Mucosa of descending colon (tissue), 3 donors: ENCODE measurements around the gene HSPG2. TPM values are rescaled to one million over a fixed set of nuclear protein-coding genes. Genes with fewer than 3 reads are reported as not detected.
"Not testable (repeated sequence)": the region's sequence is repeated elsewhere in the genome, so short reads cannot be mapped to it uniquely, and the experiment has no call there.

Experiments
- ATAC-seq: fragments of 200-7000 bp; cut with Tn5 transposase; one replicate; pipeline ENCODE4 v1.9.1; 2020; ENCODE audit warnings: mild to moderate bottlenecking, moderate library complexity
- DNase-seq, 3 donors: peaks; one replicate each; pipeline ENCODE4 v3.0.0-alpha.2; 2020
- H3K36me3 ChIP-seq: fragments of 200-600 bp; one replicate; pipeline ENCODE4 v1.8.0; 2021; ENCODE audit warnings: low read depth, mild to moderate bottlenecking
- H3K4me1 ChIP-seq: fragments of 200-600 bp; one replicate; pipeline ENCODE4 v1.8.0; 2021; ENCODE audit warnings: low read depth, mild to moderate bottlenecking
- H3K4me3 ChIP-seq: fragments of 200-600 bp; one replicate; pipeline ENCODE4 v1.8.0; 2021; ENCODE audit warnings: mild to moderate bottlenecking
- H3K9me3 ChIP-seq: fragments of 200-600 bp; one replicate; pipeline ENCODE4 v1.8.0; 2021; ENCODE audit warnings: mild to moderate bottlenecking
- CTCF ChIP-seq: fragments of 200-600 bp; IDR thresholded peaks from one replicate; pipeline ENCODE4 v1.8.0; 2022; ENCODE audit warnings: antibody characterized with exemption, mild to moderate bottlenecking
- intact Hi-C, 2 donors: fragments of 100-400 bp; cut with DNase I in 1 of 2; cut with micrococcal nuclease in 1 of 2; formaldehyde crosslinking; loops; one replicate each; pipeline versions ENCODE4 v1.11.0 to v1.11.1; 2022; cut with DNase I, micrococcal nuclease
- total RNA-seq, 3 donors: library from RNA; stranded (reverse); fragmentation: NEBNext Ultra II Directional in 2 of 3; extraction: Animal tissue kit (Norgen Biotek cat#: 25700) in 2 of 3; gene quantifications; one replicate each; pipeline versions ENCODE4 v1.2.1 to v1.2.4, GENCODE V29; 2021 to 2023
- donor health status: DM: no; HTN: no; CAD: no; lungs with moderate emphysema.
- donor health status: DM: no; HTN: no; CAD: no.
- donor health status: DM: no; HTN: yes; CAD: no.

The HSPG2 gene
- total RNA-seq, 3 donors from 2014 or later = 142 to 436 (median 197) TPM

- ATAC-seq = peak; percentile 0
These were observed 155.2 kb downstream of the HSPG2 start for GRCh38 chr1:21781815-21782348.

GRCh38 chr1:21779613-21780521 is 157.2 kb downstream of the HSPG2 start:
- Histone ChIP-seq H3K4me1 (peaks cover 15% of the 10 kb centered on the region), H3K4me3 (no peak overlapping the region), H3K9me3 (no peaks in the 10 kb centered on the region), H3K36me3 (no peaks in the 10 kb centered on the region)
- no peak for DNase-seq
- intact Hi-C loops = no loop called here
- TF ChIP-seq CTCF = no peak
- no peak for ATAC-seq

More at GRCh38 chr1:21781815-21782348, 155.2 kb downstream of the HSPG2 start:
- no peak for TF ChIP-seq CTCF
- Histone ChIP-seq H3K36me3 (no peaks in the 10 kb centered on the region), H3K9me3 (no peaks in the 10 kb centered on the region), H3K4me3 (peak overlapping the region; percentile 90), H3K4me1 (peaks cover 13% of the 10 kb centered on the region)
- intact Hi-C loops = no loop called here
- peak in 1 of 3 donors; percentile 38 for DNase-seq

GRCh38 chr1:21778405-21778727 is 158.7 kb downstream of the HSPG2 start:
- H3K4me3 ChIP-seq = no peak overlapping the region
- H3K9me3 ChIP-seq = no peaks in the 10 kb centered on the region
- ATAC-seq (no peak), DNase-seq (no peak)
- TF ChIP-seq CTCF = no peak
- intact Hi-C loops = no loop called here
- peaks cover 19% of the 10 kb centered on the region for H3K4me1 ChIP-seq
- no peaks in the 10 kb centered on the region for H3K36me3 ChIP-seq

GRCh38 chr1:21776925-21777324 is 160.2 kb downstream of the HSPG2 start:
- intact Hi-C loops, H3K36me3 ChIP-seq, ATAC-seq, H3K9me3 ChIP-seq, DNase-seq, H3K4me3 ChIP-seq: not testable (repeated sequence)
- peaks cover 19% of the 10 kb centered on the region for H3K4me1 ChIP-seq

- H3K4me1 ChIP-seq = peaks cover 14% of the 10 kb centered on the region
- intact Hi-C loops = no loop called here
- H3K36me3 ChIP-seq = no peaks in the 10 kb centered on the region
- DNase-seq = no peak
- no peak overlapping the region for H3K4me3 ChIP-seq
- H3K9me3 ChIP-seq = no peaks in the 10 kb centered on the region
- ATAC-seq = no peak
- TF ChIP-seq CTCF = no peak
These were observed 161.0 kb downstream of the HSPG2 start for GRCh38 chr1:21775985-21776562.

- DNase-seq (no peak), ATAC-seq (no peak)
- H3K9me3 ChIP-seq = no peaks in the 10 kb centered on the region
- H3K4me1 ChIP-seq = peaks cover 13% of the 10 kb centered on the region
- TF ChIP-seq CTCF = no peak
- intact Hi-C loops = no loop called here
- H3K4me3 ChIP-seq = no peak overlapping the region
- H3K36me3 ChIP-seq = no peaks in the 10 kb centered on the region
These were observed 161.6 kb downstream of the HSPG2 start for GRCh38 chr1:21775550-21775914.
